Left ventricle myocardium inferior (tissue), 1 donor: ENCODE measurements around the gene LAMC1. TPM values are rescaled to one million over a fixed set of nuclear protein-coding genes. Genes with fewer than 3 reads are reported as not detected.

ENCODE experiments used
- DNase-seq: peaks from one replicate; pipeline ENCODE4 v3.0.0-alpha.2; 2020
- H3K27ac ChIP-seq: fragments of 200-600 bp; replicated peaks from 2 replicates; pipeline ENCODE4 v1.8.0; 2021
- H3K27me3 ChIP-seq: fragments of 200-600 bp; 2 replicates; pipeline ENCODE4 v1.8.0; 2021; ENCODE audit warnings: low read depth
- H3K36me3 ChIP-seq: fragments of 200-600 bp; 2 replicates; pipeline ENCODE4 v1.8.0; 2021
- H3K4me1 ChIP-seq: fragments of 200-600 bp; 2 replicates; pipeline ENCODE4 v1.8.0; 2021
- H3K4me3 ChIP-seq: fragments of 200-600 bp; 2 replicates; pipeline ENCODE4 v1.8.0; 2021; ENCODE audit warnings: mild to moderate bottlenecking, moderate library complexity
- H3K9me3 ChIP-seq: fragments of 200-600 bp; replicated peaks from 2 replicates; pipeline ENCODE4 v1.8.0; 2021
- CTCF ChIP-seq: fragments of 200-600 bp; IDR thresholded peaks from 2 replicates; pipeline ENCODE4 v1.8.0; 2021; ENCODE audit warnings: antibody characterized with exemption, mild to moderate bottlenecking, borderline replicate concordance
- intact Hi-C: fragments of 100-400 bp; cut with micrococcal nuclease; formaldehyde crosslinking; loops from one replicate; pipeline ENCODE4 v1.11.0; 2022
- total RNA-seq: library from RNA; stranded (reverse); fragmentation: NEBNext Ultra II Directional; extraction: Animal tissue kit (Norgen Biotek cat#: 25700); gene quantifications from one replicate; pipeline ENCODE4 v1.2.1, GENCODE V29; 2021
- donor health status: DM: no; HTN: yes; CAD: no; lungs with severe emphysema.

The LAMC1 gene
- total RNA-seq, 1 donor from 2014 or later = 84.1 TPM

- H3K4me1 ChIP-seq = peaks cover 7% of the 10 kb centered on the region
- H3K27me3 ChIP-seq = no peaks in the 10 kb centered on the region
- no peak overlapping the region for H3K4me3 ChIP-seq
- DNase-seq = no peak
- no peaks in the 10 kb centered on the region for H3K9me3 ChIP-seq
- no peak for TF ChIP-seq CTCF
- no peaks in the 10 kb centered on the region for H3K36me3 ChIP-seq
- intact Hi-C loops = no loop called here
- H3K27ac ChIP-seq = no peak overlapping the region
Observed at GRCh38 chr1:183195142-183195574, 171.9 kb downstream of the LAMC1 start.

Other genes starting within 250 kb of the LAMC1 start
- 5.3 TPM for gene NPL, start 233.6 kb upstream of the LAMC1 start, total RNA-seq
- 61.9 TPM for gene DHX9, start 184.1 kb upstream of the LAMC1 start, total RNA-seq
- not detected for gene SHCBP1L, start 70.3 kb upstream of the LAMC1 start, total RNA-seq
- gene LAMC2, start 162.8 kb downstream of the LAMC1 start, total RNA-seq = 1.2 TPM